DMS 273 treated with DMSO at 0.1 percent for 48 hours (cell line): ENCODE data around the gene TMEM150B.

Experiments used
- DNase-seq: peaks from one replicate; lab custom pipeline; 2025; lab: John Stamatoyannopoulos, UW

The TMEM150B gene

GRCh38 chr19:55354698-55355212 is 29.6 kb upstream of the TMEM150B start, which contains the start of gene COX6B2:
Gene COX6B2 (minus strand): TSS chr19:55354719. CDS start chr19:55354521, 198 bp downstream.
- DNase-seq, result no peak

- DNase-seq, result no peak
Observed at GRCh38 chr19:55353803-55354697, 28.9 kb upstream of the TMEM150B start.

GRCh38 chr19:55353356-55353802 is 28.2 kb upstream of the TMEM150B start:
- DNase-seq, result no peak

- no peak for DNase-seq
Observed at GRCh38 chr19:55352549-55353145, 27.5 kb upstream of the TMEM150B start.

GRCh38 chr19:55352040-55352439 is 26.9 kb upstream of the TMEM150B start:
- DNase-seq, result no peak

- no peak for DNase-seq
Observed at GRCh38 chr19:55350620-55351315, 25.6 kb upstream of the TMEM150B start.

GRCh38 chr19:55348317-55349034 is 23.3 kb upstream of the TMEM150B start:
- DNase-seq, result no peak

GRCh38 chr19:55347442-55348009 is 22.4 kb upstream of the TMEM150B start:
- DNase-seq, result no peak

GRCh38 chr19:55346725-55347441 is 21.7 kb upstream of the TMEM150B start:
- DNase-seq, result no peak

GRCh38 chr19:55345818-55346724 is 20.9 kb upstream of the TMEM150B start:
- DNase-seq, result peak; percentile 20

- no peak for DNase-seq
Observed at GRCh38 chr19:55345101-55345817, 20.1 kb upstream of the TMEM150B start.

GRCh38 chr19:55344444-55344843 is 19.3 kb upstream of the TMEM150B start:
- peak; percentile 18 for DNase-seq

- no peak for DNase-seq
Observed at GRCh38 chr19:55341595-55342531, 16.7 kb upstream of the TMEM150B start.

GRCh38 chr19:55341171-55341588 is 16.0 kb upstream of the TMEM150B start:
- no peak for DNase-seq

- no peak for DNase-seq
Observed at GRCh38 chr19:55340784-55341147, 15.6 kb upstream of the TMEM150B start.

- no peak for DNase-seq
Observed at GRCh38 chr19:55339889-55340783, 15.0 kb upstream of the TMEM150B start.
